NCI-H1105 treated with DMSO at 0.1 percent for 48 hours (cell line): ENCODE measurements around the gene KIFC1.

Experiments
- DNase-seq: peaks from one replicate; lab custom pipeline; 2025; lab: John Stamatoyannopoulos, UW

The KIFC1 gene

GRCh38 chr6:33426590-33427511, 35.2 kb downstream of the KIFC1 start:
- DNase-seq, result no peak

- peak; percentile 17 for DNase-seq
Observed at GRCh38 chr6:33427585-33428223, 36.1 kb downstream of the KIFC1 start.

DNA sequence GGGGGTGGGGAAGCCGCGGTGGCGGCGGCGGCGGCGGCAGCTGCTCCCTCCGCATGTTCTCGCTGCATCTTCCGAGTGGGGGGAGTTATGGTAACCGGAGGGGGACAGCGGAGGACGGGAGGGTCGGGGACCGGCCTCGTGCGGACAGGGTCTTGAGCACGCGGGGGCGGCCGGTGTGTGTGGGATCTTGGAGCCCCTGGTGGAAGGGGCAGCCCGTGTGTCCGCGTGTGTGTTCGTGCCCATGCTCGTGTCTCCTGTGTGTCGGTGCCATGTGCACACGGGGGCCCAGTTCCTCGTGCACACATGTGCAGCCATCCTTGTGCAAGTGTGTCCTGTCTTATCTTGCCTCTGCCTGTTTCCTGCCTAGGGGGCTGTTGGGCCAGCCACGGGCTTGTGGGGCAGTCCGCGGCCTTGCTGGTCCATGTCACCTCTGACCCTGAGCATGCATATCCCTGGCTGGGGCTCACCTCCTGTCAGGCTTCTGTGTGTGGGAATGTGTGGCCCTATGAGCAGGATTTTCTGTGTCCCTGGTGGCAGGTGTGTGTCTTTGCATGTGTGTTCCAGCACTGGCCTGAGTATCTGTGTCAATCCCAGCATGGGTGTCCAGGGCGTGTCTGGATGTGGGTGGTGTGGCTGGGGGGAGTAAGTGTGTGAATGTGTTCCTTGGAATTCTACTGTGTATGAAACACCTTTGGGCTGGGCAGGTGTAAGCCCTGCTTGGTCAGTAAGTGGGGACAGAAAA, 36.8 kb downstream of the KIFC1 start:
- peak; percentile 7 for DNase-seq

GRCh38 chr6:33428966-33429749, 37.5 kb downstream of the KIFC1 start:
- DNase-seq, result no peak

DNA sequence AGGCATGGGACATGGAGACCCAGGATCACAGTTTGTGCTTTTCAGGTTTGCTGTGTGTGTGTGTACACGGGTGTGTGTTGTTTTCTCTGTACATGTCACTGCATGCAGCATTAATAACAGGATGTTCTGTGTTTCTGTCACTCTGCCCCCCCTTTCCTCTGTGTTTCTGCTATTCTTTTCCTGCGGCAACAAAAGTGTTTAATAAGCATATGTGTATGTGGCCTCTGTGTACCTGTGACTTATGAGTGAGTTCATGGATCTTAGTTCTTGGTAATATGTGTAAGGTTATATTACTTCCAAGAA, 38.1 kb downstream of the KIFC1 start:
- no peak for DNase-seq

GRCh38 chr6:33430334-33430733, 38.7 kb downstream of the KIFC1 start:
- no peak for DNase-seq

DNA sequence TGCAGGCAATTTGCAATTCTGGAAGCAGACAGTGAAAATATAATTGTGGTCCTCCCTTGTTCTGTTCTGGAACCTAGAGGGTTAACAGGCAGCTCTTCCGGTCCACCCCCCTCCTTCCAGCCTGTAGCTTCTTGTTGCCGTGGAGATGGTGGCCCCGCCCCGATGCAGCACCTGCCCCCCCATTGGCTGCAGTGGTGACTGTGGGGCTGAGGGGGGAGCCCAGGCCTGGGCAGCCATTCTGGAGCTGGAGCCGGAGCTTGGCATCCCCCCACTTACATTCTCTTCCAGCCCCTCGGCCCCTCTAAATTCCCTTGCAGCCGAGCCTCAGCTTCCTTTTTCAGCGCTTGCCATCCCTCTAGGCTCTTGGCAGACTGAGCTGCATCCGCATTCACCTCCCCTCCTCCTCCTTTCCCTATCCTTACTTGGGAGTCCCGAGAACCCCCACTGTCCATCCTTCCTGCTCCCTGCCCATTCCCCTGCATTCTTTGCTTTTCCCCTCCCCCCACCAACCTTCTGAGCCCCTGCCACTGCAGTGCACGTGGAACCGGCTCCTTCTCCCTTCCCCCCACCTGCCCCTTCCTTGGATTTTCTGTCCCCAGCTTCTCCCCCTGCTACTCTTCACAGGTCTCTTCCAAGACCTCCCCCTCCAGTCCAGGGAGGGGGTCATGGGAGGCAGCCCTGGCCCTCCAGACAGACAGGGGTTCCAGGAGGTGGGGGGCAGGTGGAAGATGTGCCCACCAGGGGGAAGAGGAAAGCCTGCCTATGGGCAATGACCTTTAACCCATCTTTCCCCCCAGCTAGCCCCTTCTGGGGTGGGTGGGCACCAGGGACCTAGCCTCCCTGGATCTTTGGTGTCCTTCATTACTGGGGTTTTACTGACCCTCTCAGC, 39.6 kb downstream of the KIFC1 start:
- DNase-seq, result peak; percentile 79

DNA sequence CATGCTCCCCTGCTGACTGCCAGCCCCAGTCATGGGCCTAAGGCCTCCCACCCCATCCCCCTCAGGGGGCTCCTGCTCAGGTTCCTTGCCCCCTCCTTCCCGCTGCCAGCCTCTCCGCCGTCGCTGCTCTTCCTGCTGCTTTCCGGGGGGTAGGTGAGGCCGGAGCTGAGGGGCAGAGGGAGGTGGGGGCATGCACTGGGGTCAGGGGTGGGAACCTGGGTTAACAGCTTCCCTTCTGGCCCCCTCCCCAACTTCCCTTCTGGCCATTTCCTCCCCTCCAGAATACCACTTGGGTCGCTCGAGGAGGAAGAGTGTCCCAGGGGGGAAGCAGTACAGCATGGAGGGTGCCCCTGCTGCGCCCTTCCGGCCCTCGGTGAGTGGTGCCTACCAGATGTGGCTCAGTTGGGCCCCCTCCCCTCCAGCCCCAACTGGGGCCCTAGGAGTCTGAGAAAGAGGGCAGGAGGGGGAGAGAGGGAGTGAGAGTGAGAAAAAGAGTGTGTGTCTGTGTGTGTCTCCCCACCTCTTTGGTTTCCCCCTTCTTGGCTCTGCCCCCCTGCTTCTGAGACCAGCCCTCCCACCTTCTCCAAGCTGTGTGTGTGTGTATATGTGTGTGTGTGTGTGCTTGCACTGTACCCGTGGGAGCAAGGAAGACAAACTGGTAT, 40.4 kb downstream of the KIFC1 start:
- DNase-seq, result no peak

GRCh38 chr6:33432546-33432945, 40.9 kb downstream of the KIFC1 start:
- no peak for DNase-seq

DNA sequence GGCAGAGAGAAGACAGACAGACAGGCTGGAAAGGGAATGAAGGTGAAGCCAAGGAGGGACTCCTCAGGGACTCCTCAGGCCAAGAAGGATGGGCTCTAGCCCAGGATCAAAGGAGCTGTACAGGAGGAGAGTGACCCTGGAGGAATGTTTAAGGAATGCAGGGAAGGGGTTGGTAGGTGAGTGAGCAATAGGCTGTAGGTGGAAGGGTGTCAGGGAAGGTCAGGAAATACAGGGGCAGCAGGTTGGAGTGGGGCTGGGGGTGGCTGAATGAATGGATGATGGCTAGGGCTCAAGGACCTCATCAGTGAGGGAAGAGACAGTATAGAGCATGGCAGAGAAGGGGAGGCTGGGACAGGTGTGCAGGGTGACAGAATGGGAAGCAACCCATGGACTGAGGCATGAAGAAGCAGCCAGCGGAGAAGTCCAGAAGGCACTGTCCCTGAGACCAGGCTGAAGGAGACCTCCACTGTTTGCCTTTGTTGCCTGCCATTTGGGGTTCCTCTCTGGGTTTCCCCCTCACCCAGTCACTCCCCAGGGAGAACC, 41.4 kb downstream of the KIFC1 start:
- DNase-seq, result no peak

DNA sequence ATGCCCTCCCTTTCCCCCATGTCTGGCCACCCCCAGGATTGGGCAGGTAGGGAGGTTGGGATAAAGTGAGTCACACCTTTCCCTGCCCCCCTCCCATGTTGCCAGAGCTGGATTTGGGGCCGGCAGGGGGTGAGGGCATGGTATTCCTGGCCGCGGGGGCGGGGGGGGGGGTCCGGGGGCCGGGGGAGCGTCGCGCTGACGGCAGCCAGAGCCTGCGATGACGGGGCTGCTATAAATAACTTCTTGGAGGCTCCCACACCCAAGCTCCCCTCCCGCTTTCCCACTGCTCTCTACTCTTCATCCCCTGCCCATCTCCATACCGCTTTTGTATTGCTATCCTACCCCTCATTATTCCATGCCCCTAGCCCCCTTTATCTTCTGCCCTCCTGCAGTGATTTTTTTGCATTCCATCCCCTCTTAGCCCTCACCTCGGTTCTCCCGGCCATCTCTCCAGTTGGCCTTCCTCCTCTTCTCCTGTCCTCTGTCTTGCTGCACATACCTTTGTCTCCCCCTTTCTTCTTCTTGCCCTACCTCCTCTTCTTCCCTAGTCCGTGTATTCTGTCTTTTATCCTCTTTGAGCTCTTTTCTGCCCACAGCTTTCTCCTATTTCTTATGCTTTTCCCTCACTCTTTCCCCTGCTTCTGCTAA, 42.0 kb downstream of the KIFC1 start:
- DNase-seq, result no peak

GRCh38 chr6:33434961-33435360, 43.3 kb downstream of the KIFC1 start:
- DNase-seq, result no peak

DNA sequence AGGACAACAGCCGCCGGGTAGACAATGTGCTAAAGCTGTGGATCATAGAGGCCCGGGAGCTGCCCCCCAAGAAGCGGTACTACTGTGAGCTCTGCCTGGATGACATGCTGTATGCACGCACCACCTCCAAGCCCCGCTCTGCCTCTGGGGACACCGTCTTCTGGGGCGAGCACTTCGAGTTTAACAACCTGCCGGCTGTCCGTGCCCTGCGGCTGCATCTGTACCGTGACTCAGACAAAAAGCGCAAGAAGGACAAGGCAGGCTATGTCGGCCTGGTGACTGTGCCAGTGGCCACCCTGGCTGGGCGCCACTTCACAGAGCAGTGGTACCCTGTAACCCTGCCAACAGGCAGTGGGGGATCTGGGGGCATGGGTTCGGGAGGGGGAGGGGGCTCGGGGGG, 46.0 kb downstream of the KIFC1 start:
- no peak for DNase-seq

GRCh38 chr6:33438978-33439594, 47.5 kb downstream of the KIFC1 start:
- DNase-seq, result no peak

DNA sequence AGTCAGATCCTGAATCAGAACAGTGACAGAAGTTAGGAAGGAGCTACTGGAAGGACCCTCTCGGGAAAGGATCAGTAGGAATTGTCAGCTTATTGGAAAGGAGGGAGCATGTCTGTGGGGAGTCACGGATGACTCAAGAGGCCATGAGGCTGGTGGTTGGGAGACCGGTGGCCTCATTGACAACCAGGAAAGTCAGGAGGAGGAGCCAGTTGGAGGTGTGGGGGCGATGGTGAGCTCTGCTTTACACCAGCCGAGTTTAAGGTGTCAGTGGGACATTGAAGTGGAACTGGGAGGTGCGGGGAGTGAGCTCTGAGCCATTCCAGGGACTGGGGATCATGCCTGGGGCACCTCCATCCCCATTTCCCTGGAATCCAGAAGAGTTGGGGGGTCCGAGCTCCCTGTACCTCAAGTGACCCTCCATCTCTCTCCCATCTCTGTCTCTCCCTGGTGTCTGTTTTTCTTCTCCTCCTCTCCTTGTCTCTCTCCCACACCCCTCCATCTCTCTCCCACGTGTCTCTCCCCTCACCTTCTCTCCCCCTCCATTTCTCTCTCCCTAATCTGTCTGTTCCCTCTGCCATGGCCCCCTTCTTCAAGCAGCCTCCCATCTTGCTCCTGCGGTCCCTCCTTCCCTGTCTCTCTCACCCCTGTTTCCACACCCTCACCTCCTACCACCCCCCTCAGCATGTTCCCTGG, 48.5 kb downstream of the KIFC1 start:
- no peak for DNase-seq

- DNase-seq, result no peak
Observed at GRCh38 chr6:33440649-33441309, 49.2 kb downstream of the KIFC1 start.

DNA sequence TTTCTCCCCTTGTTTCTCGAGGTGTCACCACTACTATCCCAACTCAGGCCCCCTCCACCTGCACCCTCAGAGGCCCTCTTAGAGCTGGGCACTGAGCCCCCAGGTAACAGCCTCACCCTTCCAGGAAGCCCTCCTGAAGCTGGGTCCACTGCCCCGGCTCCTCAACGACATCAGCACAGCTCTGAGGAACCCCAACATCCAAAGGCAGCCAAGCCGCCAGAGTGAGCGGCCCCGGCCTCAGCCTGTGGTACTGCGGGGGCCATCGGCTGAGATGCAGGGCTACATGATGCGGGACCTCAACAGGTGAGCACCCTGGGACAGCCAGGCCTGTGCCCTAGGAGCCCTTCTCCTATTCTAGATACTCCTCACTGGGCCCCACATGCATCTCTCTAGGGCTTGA, 49.8 kb downstream of the KIFC1 start:
- DNase-seq, result no peak

DNA sequence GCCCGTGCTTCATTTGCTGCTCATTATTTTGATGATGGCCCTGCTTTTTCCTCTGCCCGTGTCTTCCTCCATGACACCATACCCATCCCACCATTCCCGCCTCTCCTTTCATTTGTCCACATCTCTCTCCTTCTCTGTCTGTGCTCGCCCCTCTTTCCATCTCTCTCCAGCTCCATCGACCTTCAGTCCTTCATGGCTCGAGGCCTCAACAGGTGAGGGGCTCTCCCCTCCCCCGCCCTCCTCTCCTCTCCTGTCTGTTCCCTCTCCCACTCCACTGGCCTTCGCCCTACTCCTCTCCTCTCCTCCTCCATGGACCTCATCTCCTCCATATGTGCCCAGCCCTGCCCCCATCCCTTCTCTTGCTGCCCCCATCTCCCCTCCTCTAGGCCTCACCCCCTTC, 50.7 kb downstream of the KIFC1 start:
- no peak for DNase-seq
